ENCODE measurements around the gene DYNLRB1.

DYNLRB1 gene

DNA sequence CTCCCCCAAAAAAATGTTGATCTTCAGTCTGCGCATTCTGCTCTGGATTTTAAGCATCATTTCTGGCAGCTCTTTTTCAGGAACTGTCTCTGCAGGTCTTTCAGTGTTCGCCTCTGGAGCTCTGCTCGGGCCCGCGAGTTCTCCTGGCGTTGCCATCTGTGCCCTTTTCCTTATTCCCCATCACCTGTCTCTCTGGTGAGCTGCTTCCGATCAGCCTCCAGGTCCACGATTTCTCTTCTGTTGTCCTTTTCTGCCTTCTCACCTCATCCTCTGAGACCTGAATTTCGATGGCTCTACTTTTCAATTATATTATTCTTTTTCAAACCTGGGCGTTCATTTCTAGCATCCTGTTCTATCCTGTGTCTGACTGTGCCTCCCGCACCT is 41.7 kb downstream of the DYNLRB1 start:
- DNase-seq (ENCODE audit: low read depth): no peak
- TF ChIP-seq, protein P1, sequence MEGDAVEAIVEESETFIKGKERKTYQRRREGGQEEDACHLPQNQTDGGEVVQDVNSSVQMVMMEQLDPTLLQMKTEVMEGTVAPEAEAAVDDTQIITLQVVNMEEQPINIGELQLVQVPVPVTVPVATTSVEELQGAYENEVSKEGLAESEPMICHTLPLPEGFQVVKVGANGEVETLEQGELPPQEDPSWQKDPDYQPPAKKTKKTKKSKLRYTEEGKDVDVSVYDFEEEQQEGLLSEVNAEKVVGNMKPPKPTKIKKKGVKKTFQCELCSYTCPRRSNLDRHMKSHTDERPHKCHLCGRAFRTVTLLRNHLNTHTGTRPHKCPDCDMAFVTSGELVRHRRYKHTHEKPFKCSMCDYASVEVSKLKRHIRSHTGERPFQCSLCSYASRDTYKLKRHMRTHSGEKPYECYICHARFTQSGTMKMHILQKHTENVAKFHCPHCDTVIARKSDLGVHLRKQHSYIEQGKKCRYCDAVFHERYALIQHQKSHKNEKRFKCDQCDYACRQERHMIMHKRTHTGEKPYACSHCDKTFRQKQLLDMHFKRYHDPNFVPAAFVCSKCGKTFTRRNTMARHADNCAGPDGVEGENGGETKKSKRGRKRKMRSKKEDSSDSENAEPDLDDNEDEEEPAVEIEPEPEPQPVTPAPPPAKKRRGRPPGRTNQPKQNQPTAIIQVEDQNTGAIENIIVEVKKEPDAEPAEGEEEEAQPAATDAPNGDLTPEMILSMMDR (IDR thresholded peaks at IDR 0.05; ENCODE audit: low read depth, low read length, missing control alignments): no peak
- in situ Hi-C loops (cut with HindIII; ENCODE audit: low sequenced_read_pairs): no loop called here

DNA sequence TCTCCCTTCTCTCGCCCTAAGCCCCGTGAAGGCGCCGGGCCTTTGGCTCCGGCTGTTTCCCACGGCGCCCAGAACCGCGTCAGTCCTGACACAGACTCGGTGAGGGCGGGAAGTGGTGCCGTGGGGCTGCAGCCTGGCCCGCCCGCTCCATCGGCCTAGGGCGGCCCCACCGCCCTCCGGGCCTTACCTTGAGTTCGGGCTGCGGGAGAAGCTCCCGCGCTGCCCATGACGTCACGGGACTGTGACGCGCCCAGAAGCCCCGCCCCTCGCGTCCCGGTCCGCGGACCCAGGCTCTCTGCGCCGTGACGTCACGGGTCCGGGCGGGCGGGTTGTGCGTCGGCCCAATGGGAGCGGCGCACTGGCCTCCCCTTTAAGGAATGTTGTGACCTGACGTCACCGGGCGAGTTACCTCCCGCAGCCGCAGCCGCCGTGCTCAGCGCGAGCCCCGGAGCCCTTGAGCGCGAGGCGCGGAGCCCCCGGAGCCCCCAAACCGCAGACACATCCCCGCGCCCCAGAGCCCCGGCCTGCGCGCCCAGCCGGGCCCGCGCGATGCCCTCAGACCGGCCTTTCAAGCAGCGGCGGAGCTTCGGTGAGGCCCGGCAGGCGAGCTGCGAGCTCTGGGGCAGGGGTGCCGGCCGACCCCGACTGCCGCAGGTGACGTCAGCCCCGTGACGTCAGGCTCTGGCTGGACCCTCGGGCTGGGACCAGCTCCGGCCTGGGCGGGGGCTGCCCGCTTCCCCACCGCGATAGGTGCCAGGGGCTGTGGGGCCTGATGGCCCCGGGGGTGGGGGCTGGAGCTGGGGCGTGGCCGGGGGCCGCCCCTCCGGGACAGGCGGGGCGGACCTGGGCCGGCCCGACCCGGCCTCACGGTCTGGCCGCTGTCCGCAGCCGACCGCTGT is 42.3 kb downstream of the DYNLRB1 start, which contains the start of gene MAP1LC3A:
TSS of gene MAP1LC3A (plus strand) at position 399 of the 899 bp plus-strand sequence. CDS start at position 550, 151 bp downstream.
- peak within 1 kb of the TSS; percentile 73 for H3K4me3 ChIP-seq (ENCODE audit: low read depth, low read length)
- in situ Hi-C loops (cut with HindIII; ENCODE audit: low sequenced_read_pairs): no loop called here
- peak; percentile 80 for DNase-seq (ENCODE audit: low read depth)
- TF ChIP-seq, protein P1 (IDR thresholded peaks at IDR 0.05; ENCODE audit: low read depth, low read length, missing control alignments): no peak

More for the DNA sequence above, 41.7 kb downstream of the DYNLRB1 start:
- H3K4me3 ChIP-seq (ENCODE audit: low read depth, low read length): peak overlapping the region; percentile 73

DNA sequence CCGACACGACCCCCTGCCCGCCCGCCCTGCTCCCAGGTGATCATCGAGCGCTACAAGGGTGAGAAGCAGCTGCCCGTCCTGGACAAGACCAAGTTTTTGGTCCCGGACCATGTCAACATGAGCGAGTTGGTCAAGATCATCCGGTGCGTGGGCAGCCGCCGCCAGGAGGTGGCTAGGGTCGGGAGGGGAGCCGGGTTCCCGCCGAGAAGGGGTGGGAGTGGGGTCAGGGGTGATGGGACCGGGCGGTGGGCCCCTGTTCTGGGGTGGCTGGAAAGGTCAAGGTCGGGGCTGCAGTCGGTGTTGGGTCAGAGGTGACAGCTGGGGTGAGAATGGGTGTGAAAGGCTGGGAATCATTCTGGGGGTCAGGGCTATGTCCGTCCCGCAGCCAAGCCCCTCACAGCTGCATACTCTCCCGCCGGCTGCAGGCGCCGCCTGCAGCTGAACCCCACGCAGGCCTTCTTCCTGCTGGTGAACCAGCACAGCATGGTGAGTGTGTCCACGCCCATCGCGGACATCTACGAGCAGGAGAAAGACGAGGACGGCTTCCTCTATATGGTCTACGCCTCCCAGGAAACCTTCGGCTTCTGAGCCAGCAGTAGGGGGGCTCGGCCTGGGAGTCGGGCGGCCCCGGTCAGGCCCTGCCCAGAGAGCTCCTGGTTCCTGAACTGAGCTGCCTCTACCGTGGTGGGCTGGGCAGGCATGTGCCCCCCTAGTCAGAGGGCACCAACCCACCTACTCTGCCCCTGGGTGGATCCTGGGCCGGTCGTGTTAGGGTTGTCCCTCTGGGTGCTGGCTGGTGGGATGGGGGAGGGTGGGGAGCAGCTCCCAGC is 43.3 kb downstream of the DYNLRB1 start:
- in situ Hi-C loops (cut with HindIII; ENCODE audit: low sequenced_read_pairs): no loop called here
- no peak for DNase-seq (ENCODE audit: low read depth)
- H3K4me3 ChIP-seq (ENCODE audit: low read depth, low read length): peak overlapping the region; percentile 73
- TF ChIP-seq, protein P1 (IDR thresholded peaks at IDR 0.05; ENCODE audit: low read depth, low read length, missing control alignments): no peak

DNA sequence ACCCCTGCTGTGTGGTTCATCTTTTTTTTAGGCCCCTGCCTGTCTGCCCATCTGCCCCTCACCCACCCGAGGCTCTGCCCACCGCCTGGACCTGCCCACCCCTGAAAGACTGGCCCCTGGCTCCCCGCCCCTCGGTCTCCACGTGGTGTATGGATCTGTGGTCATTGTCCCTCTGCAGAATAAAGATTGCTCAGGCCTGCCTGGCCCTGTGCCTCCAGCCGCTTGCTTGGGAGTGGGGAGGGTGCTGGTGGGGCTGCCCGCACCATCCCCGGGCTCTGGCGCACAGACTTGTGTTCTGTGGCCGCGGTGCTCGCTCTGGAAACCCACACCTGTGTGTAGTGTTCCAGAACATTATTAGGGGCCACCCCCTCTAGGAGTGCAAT is 43.9 kb downstream of the DYNLRB1 start:
- no peak for DNase-seq (ENCODE audit: low read depth)
- H3K4me3 ChIP-seq (ENCODE audit: low read depth, low read length): no peak overlapping the region
- in situ Hi-C loops (cut with HindIII; ENCODE audit: low sequenced_read_pairs): no loop called here
- TF ChIP-seq, protein P1 (IDR thresholded peaks at IDR 0.05; ENCODE audit: low read depth, low read length, missing control alignments): no peak

DNA sequence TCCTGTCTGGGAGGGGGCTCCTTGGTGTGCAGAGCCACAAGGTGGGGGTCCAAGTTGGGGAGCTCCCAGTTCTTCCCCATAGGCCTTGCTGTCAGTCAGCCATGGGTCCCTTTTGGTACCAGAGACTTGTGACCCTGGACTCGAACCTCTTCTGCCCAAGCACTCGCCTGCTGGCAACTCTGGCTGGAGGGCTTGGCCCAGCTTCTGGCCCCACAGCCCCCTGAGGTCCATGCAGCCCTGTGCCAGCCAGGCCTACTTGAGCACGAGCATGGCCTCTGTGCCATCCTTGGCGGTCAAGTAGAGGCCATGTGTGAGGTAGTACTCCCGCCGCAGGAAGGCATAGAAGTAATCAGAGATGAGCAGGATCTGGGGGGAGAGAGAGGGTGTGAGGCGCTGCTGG is 44.4 kb downstream of the DYNLRB1 start:
- DNase-seq (ENCODE audit: low read depth): no peak
- in situ Hi-C loops (cut with HindIII; ENCODE audit: low sequenced_read_pairs): no loop called here
- no peak overlapping the region for H3K4me3 ChIP-seq (ENCODE audit: low read depth, low read length)
- TF ChIP-seq, protein P1 (IDR thresholded peaks at IDR 0.05; ENCODE audit: low read depth, low read length, missing control alignments): no peak

DNA sequence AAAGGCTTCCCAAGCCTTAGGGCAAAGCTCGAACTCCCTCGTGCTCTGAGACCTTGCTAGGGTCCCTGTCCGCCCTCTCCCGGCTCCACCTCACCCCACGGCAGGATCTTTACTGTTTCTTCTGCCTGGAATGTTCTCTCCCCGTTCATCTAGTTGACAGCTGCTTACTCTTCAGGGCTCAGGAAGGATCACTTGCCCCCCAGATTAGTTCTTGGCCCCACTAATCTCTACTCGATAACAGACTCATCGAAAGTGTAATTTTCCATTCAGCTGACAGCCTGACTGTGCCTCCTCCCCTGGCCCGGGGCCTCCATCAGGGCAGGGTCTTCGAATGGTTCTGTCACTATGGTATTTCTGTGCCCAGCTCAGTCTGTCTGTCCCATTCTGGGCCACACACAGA is 45.4 kb downstream of the DYNLRB1 start:
- TF ChIP-seq, protein P1 (IDR thresholded peaks at IDR 0.05; ENCODE audit: low read depth, low read length, missing control alignments): no peak
- in situ Hi-C loops (cut with HindIII; ENCODE audit: low sequenced_read_pairs): no loop called here
- no peak for DNase-seq (ENCODE audit: low read depth)
- H3K4me3 ChIP-seq (ENCODE audit: low read depth, low read length): no peak overlapping the region

Measured in astrocyte of the cerebellum (primary cell).